DOHH2 (cell line): ENCODE measurements around the gene TNRC6C.

Source experiments
- H3F3A ChIP-seq: fragments of 200-600 bp; sonication (generic), shearing (Covaris generic); 2 replicates; pipeline ENCODE4 v1.6.0; 2016; ENCODE audit warnings: antibody characterized with exemption, mild to moderate bottlenecking; ENCODE audit not compliant: control insufficient read depth, insufficient read depth
- H3K27ac ChIP-seq: fragments of 200-600 bp; sonication (generic); 2 replicates; pipeline ENCODE4 v1.5.1; 2014; ENCODE audit warnings: low read depth, mild to moderate bottlenecking, low read length, moderate library complexity
- H3K27me3 ChIP-seq: fragments of 200-600 bp; sonication (generic); 2 replicates; pipeline ENCODE4 v1.6.1; 2014; ENCODE audit warnings: mild to moderate bottlenecking, low read length, mixed read lengths; ENCODE audit not compliant: control insufficient read depth
- H3K36me3 ChIP-seq: fragments of 200-600 bp; sonication (generic); 2 replicates; pipeline ENCODE4 v1.6.1; 2014; ENCODE audit warnings: mild to moderate bottlenecking, low read length, moderate library complexity, mixed read lengths; ENCODE audit not compliant: control insufficient read depth
- H3K4me1 ChIP-seq: fragments of 200-600 bp; sonication (generic); 2 replicates; pipeline ENCODE4 v1.6.1; 2014; ENCODE audit warnings: mild to moderate bottlenecking, low read length, mixed read lengths; ENCODE audit not compliant: control insufficient read depth
- H3K4me2 ChIP-seq: fragments of 200-600 bp; sonication (generic); 2 replicates; pipeline ENCODE4 v1.6.0; 2014; ENCODE audit warnings: mild to moderate bottlenecking, low read length, moderate library complexity
- H3K4me3 ChIP-seq: fragments of 200-600 bp; sonication (generic); 2 replicates; pipeline ENCODE4 v1.5.1; 2014; ENCODE audit warnings: mild to moderate bottlenecking, low read length, mixed read lengths
- H3K79me2 ChIP-seq: fragments of 200-600 bp; sonication (generic); 2 replicates; pipeline ENCODE4 v1.6.1; 2014; ENCODE audit warnings: mild to moderate bottlenecking, low read length, mixed read lengths; ENCODE audit not compliant: control insufficient read depth
- H3K9me2 ChIP-seq: fragments of 200-600 bp; sonication (generic); replicated peaks from 2 replicates; pipeline ENCODE4 v1.6.1; 2014; ENCODE audit warnings: mild to moderate bottlenecking, low read length, mixed read lengths; ENCODE audit not compliant: control insufficient read depth
- H3K9me3 ChIP-seq: fragments of 200-600 bp; sonication (generic); 2 replicates; pipeline ENCODE4 v1.6.1; 2014; ENCODE audit warnings: antibody characterized with exemption, low read length, mixed read lengths; ENCODE audit not compliant: control insufficient read depth, insufficient read depth
- H4K20me1 ChIP-seq: fragments of 200-600 bp; sonication (generic); 2 replicates; pipeline ENCODE4 v1.6.0; 2014; ENCODE audit warnings: low read depth, mild to moderate bottlenecking, antibody characterized with exemption, low read length, moderate library complexity; ENCODE audit not compliant: control insufficient read depth, insufficient read depth
- EZH2phosphoT487 ChIP-seq: fragments of 200-600 bp; sonication (generic); IDR thresholded peaks from 2 replicates; pipeline ENCODE4 v1.6.1; 2017; ENCODE audit warnings: borderline replicate concordance, mild to moderate bottlenecking, antibody characterized with exemption, low read length, moderate library complexity, mixed read lengths
- TF ChIP-seq, protein P1 (sequence below): fragments of 200-600 bp; sonication (generic); IDR thresholded peaks from one replicate; pipeline ENCODE4 v1.5.1; 2014; ENCODE audit warnings: antibody characterized with exemption, mild to moderate bottlenecking, low read depth, low read length; ENCODE audit not compliant: poor library complexity, severe bottlenecking

The TNRC6C gene

DNA sequence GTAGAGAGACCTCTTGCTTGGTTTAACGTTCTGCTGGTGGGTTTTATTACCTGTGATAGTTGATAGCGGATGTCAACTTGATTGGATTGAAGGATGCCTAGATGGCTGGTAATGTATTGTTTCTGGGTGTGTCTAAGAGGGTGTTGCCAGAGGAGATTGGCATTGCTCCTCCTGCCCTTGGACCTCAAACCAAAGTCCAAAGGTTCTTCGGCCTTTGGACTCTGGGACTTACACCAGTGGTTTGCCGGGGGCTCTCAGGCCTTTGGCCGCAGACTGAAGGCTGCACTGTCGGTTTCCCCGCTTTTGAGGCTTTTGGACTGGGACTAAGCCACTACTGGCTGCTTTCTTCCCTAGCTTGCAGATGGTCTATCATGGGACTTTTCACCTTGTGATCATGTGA is 17.5 kb upstream of the TNRC6C start:
- Histone ChIP-seq H3K9me3 (no peaks in the 10 kb centered on the region), H4K20me1 (no peaks in the 10 kb centered on the region), H3K36me3 (no peaks in the 10 kb centered on the region), H3K4me2 (no peak overlapping the region), H3K9me2 (no peaks in the 10 kb centered on the region), H3K4me3 (no peak overlapping the region), H3K27me3 (peaks cover 25% of the 10 kb centered on the region), H3K4me1 (no peaks in the 10 kb centered on the region), H3K27ac (no peak overlapping the region), H3K79me2 (no peaks in the 10 kb centered on the region), H3F3A (no peaks in the 10 kb centered on the region)
- no peak for TF ChIP-seq EZH2phosphoT487
- TF ChIP-seq, protein P1, sequence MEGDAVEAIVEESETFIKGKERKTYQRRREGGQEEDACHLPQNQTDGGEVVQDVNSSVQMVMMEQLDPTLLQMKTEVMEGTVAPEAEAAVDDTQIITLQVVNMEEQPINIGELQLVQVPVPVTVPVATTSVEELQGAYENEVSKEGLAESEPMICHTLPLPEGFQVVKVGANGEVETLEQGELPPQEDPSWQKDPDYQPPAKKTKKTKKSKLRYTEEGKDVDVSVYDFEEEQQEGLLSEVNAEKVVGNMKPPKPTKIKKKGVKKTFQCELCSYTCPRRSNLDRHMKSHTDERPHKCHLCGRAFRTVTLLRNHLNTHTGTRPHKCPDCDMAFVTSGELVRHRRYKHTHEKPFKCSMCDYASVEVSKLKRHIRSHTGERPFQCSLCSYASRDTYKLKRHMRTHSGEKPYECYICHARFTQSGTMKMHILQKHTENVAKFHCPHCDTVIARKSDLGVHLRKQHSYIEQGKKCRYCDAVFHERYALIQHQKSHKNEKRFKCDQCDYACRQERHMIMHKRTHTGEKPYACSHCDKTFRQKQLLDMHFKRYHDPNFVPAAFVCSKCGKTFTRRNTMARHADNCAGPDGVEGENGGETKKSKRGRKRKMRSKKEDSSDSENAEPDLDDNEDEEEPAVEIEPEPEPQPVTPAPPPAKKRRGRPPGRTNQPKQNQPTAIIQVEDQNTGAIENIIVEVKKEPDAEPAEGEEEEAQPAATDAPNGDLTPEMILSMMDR: no peak

DNA sequence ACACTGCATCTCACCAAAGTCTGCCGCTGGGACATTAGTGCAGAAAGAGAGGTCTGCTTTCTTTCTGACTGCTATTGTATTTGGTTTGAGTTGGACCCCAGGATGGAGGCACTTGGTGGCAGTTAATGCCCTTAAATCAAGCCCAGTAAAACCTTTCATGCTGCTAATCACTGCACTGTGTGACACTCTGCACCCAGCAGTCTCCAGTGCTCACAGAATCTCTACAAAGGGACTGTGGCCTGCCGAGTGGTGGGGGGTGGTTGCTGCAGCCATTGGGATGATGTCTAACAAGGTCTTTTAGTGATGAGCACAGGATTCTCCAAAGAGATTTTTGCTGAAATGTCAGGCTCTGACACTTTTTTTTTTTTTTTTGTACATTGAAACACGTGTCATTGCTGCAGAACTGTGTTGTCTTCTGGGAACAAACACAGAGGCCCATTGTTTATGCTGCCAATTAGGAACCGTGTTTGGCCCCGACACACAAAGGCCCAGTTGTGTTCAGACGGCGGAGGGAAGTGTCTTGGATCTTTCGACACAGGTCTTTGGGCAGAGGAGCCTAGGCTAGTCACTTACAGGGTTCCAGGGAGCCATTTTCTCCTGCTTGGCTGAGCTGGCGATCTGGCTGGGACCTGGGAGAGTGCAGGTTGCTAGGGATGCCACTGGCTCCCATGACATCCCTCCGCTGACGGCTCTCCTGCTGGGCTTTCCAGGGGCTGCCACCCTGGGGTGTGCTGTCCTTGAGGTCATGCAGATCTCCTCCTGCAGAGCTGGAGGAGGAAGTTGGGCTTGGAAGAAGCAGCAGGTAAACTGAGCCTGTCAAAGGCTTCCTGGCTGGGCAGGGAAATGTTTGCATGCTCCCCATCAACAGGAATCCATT is 16.2 kb upstream of the TNRC6C start:
- Histone ChIP-seq H3K9me3 (no peaks in the 10 kb centered on the region), H3K27ac (no peak overlapping the region), H3K9me2 (no peaks in the 10 kb centered on the region), H3K4me1 (no peaks in the 10 kb centered on the region), H3F3A (no peaks in the 10 kb centered on the region), H4K20me1 (no peaks in the 10 kb centered on the region), H3K4me2 (no peak overlapping the region), H3K36me3 (no peaks in the 10 kb centered on the region), H3K27me3 (peaks cover 28% of the 10 kb centered on the region), H3K4me3 (no peak overlapping the region), H3K79me2 (no peaks in the 10 kb centered on the region)
- TF ChIP-seq, protein P1: no peak
- no peak for TF ChIP-seq EZH2phosphoT487

DNA sequence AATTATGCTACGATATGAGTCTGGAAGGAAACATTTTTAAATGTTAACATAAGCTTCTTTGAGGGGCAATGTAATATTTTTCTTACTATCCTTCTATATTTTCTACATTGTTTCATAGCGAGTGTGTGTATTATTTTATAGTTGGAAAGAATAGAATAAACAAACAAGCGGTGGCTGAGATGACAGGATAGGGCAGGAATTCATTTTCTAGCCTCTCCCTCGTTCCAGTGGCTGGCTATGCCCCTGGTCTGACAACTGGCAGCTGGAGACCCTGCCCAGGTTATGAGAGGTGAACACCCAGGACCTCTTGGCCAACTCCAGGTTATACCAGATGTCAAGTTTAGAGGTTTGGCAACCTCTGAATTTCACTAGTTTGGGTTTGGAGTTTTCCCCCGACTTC is 14.5 kb upstream of the TNRC6C start:
- peaks cover 34% of the 10 kb centered on the region for H3K27me3 ChIP-seq
- TF ChIP-seq, protein P1: no peak
- no peak for TF ChIP-seq EZH2phosphoT487
- H3K9me3 ChIP-seq: no peaks in the 10 kb centered on the region
- no peak overlapping the region for H3K4me3 ChIP-seq
- H3F3A ChIP-seq: no peaks in the 10 kb centered on the region
- H3K9me2 ChIP-seq: no peaks in the 10 kb centered on the region
- H3K27ac ChIP-seq: no peak overlapping the region
- no peak overlapping the region for H3K4me2 ChIP-seq
- no peaks in the 10 kb centered on the region for H3K36me3 ChIP-seq
- H3K79me2 ChIP-seq: no peaks in the 10 kb centered on the region
- no peaks in the 10 kb centered on the region for H3K4me1 ChIP-seq
- no peaks in the 10 kb centered on the region for H4K20me1 ChIP-seq
